Stimulated activated naive CD8-positive, alpha-beta T cell treated with anti-CD3 and anti-CD28 coated beads, Interleukin-15, Interleukin-2, amounts not matched to agents 100 U/mL and 50 U/mL, for 24 hours (primary cell): ENCODE measurements around the gene DENND1B.

ENCODE experiments used
- ATAC-seq: fragments of 150-1000 bp; cut with Tn5 transposase; one replicate; pipeline ENCODE4 v1.10.0; 2021
- DNase-seq: peaks from one replicate; pipeline ENCODE4 v3.0.0; 2021

The DENND1B gene

GRCh38 chr1:197466813-197467212, 308.5 kb downstream of the DENND1B start:
- ATAC-seq = no peak
- no peak for DNase-seq

GRCh38 chr1:197465528-197466327, 309.6 kb downstream of the DENND1B start:
- ATAC-seq = no peak
- no peak for DNase-seq

GRCh38 chr1:197464044-197464443, 311.2 kb downstream of the DENND1B start:
- ATAC-seq = no peak
- no peak for DNase-seq

- DNase-seq (no peak), ATAC-seq (no peak)
Observed at GRCh38 chr1:197463142-197463541, 312.1 kb downstream of the DENND1B start.

GRCh38 chr1:197462539-197462938, 312.7 kb downstream of the DENND1B start:
- DNase-seq (no peak), ATAC-seq (no peak)
